GM18868 (cell line): ENCODE data around the gene AP5B1.
A peak's percentile ranks its signal among the peaks of the same experiment; 100 is the strongest.

Experiments
- ATAC-seq: cut with Tn5 transposase; IDR thresholded peaks from one replicate; pipeline ENCODE4 v1.9.1; 2021; ENCODE audit warnings: mild to moderate bottlenecking, moderate library complexity; ENCODE audit not compliant: unreplicated experiment

AP5B1 gene

GRCh38 chr11:65786008-65786785, 5.4 kb upstream of the AP5B1 start:
- ATAC-seq: no peak

- ATAC-seq: no peak
These were observed 4.7 kb upstream of the AP5B1 start for GRCh38 chr11:65785319-65786007.

DNA sequence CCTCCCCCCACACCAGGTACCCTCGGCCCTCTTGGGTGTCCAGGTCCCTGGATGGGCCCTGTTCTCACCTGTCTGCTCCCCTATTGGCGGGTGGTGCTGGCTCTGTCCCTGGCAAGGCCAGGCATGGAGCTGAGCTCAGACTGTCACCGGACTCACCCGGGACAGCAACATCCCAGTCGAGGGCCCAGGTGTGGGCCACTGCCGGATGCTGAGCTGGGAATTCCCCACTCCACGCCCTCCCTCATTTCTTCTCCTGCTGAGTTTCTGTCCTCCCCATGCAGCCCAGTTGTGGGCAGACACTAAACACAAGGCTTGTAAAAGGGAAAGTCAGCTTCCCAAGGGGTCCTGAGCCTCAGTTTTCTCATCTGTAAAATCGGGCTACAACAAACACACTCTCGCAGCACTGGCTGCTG, 2.0 kb upstream of the AP5B1 start:
- ATAC-seq: no peak

GRCh38 chr11:65781962-65782815, 1.4 kb upstream of the AP5B1 start:
- no peak for ATAC-seq

DNA sequence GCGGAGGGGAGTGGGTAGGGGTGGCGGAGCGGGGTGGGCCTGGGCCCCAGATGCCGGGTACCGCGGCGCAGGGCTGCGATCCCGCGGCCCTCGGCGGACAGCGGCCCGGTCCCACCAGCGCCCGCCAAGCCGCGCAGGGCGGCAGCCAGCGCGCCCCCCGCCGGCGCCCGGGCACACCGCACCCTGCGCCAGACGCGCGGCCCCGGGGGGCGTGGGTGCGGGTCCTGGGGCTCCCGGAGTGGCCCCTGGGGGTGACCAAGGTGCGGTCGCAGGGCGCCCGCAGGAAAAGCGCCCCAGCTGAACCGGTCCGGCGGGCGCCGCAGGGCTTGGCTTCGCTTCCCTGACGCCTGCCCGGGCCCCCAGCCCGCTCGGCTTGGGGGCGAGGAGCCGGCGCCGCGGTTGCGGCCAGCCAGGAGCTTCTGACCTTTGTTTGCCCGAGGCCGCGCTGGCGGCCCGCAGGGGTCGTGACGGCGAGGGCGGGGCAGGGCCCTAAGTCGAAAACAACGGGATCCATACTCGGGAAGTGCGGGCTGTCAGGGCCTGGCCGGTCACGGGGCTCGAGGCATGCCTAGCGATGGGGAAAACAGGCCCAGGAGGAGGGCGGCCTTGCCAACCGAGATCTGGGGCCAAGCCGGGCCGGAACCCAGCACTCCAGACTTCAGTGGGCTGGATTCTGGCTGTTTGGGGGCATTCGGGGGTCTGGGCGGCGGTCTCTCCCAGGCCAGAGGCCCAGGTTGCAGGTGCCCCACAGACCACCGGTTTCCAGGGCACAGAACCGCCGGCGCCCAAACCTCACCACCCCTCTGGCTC, 581 bp upstream of the AP5B1 start:
- ATAC-seq: peak; percentile 33

- ATAC-seq: peak; percentile 46
These were observed 632 bp downstream of the AP5B1 start for GRCh38 chr11:65779919-65780769.

DNA sequence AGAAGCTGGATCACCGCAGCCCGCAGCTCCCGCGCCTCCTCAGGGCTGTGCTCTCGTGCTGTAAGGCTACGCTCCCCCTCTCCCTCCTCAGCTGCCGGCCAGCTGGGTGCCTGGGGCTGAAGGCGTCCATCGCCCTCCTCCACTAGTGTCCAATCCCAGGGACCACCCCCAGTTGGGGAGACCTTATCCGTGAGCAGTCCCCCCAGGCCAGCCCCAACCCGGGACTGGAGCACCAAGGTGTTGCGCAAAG, 1.2 kb downstream of the AP5B1 start:
- ATAC-seq: no peak

DNA sequence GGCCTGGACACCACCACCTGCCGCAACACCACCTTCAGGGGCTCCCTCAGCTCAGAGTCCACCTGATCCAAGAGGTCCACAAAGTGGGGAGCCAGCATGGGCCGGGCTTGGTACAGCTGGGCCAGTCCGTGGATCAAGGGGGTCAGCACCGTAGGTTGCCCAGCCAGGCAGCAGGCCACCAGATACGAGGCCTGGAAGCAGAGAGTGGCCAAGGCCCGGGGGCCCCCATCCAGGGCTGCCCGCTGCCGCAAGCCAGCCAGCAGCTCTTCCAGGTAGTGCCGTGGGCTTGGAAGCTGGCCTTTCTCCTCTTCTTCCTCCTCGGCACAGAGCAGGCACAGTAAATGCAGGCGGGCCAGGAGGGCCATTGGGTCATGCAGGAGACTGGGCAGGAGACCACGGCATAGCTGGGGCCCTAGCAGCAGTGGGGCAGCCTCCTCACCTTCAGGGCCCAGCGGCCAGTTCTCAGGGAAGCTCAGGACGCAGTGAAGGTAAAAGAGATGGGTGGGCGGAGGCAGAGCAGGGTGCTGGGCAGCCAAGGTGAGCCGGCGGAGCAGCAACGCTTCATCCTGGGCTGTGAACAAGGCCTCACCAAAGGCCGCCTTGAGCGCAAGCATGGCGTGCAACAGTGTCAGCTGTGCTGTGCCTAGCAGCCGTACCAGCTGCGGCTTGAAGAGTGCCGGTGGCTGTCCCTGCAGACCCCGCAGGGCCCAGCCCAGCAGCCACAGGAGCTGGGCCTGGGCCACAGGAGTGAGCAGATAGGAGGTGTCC, 1.7 kb downstream of the AP5B1 start:
- ATAC-seq: no peak

DNA sequence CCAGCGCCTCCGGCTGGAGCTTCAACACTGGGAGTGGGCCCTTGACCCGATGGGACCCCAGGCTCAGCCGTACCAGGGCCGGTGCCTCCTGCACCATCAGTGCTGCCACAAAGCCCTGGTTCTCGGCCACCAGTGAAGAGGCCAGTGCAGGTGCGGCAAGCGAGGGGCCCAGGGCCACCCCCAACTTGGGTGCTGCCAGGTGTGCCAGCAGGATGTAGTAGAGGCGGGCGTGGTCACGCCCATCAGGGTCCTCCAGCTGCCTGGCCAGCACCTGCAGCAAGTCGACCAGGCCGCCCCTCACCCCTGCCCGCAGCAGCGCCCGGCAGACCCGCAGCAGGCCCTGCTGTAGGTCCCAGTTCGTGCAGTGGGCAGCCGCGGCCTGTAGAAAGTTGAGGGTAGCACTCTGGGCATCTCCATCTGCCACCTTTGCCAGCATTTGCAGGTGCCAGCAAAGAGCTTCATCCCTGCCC, 2.3 kb downstream of the AP5B1 start:
- no peak for ATAC-seq

GRCh38 chr11:65777821-65778361, 2.9 kb downstream of the AP5B1 start:
- no peak for ATAC-seq

- no peak for ATAC-seq
These were observed 3.5 kb downstream of the AP5B1 start for GRCh38 chr11:65777241-65777640.

DNA sequence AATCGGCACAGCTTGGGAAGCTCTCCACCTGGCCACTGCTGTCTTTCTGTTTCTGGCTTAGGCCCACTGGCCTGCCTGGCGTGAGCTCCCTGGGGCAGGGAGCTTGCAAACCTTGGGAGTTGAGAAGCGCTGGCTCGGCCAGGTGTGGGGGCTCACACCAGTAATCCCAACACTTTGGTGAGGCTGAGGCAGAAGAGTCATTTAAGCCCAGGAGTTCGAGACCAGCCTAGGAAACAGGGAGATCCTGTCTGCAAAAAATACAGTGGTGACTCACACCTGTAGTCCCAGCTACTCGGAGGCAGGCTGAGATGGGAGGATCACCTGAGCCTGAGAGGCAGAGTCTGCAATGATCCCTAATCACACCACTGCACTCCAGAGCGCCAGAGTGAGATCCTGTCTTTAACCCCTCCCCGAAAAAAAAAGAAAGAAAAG, 4.0 kb downstream of the AP5B1 start:
- ATAC-seq: no peak

DNA sequence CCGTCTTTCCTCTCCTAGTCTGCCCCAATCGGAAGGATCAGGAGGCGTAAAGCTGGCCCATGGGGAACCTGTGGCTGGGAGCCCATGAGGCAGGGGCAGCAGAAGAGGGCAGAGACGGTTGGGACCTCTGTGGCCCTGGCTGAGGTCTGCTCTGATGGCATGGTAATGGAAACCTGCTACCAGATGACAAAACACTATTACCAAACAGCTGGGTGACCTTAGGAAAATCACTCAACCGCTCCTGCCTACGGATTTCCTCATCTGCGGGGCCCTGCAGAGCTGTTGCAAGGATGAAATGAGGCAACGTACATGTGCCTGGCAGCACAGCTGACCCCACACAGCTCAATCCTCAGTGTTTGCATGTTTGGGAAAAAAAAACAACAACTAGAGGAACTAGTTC, 4.6 kb downstream of the AP5B1 start:
- no peak for ATAC-seq

DNA sequence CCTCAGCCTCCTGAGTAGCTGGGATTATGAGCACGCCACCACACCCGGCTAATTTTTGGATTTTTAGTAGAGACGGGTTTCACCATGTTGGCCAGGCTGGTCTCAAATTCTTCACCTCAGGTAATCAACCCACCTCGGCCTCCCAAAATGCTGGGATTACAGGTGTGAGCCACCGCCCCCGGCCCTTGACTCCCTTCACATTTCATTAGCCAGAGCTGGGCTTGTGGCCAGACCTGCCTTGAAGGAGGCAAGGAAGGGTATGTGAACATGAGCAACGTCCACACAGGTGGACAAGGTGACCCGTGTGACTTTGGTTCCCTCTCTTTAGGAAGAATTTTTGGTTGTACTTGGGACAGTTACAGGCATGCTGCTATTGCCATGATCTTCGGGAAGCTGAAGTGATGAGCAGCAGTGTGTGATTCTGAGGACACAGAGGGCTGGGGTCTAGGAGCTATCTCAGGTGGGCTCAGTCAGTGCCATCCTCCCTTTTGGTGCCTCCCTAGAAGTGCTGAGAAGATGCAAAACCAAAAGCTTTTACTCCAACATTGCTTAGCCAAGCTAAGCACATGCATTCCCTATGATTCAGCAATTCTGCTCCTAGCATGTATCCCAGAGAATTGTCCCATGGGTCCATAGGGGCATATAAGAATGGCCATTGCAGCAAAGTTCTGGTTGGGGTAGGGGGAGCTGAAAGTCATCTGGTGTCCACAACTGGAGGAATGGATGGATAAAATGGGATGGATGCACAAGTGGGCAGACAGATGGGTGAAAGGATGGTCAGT, 6.1 kb downstream of the AP5B1 start:
- no peak for ATAC-seq

- no peak for ATAC-seq
These were observed 6.9 kb downstream of the AP5B1 start for GRCh38 chr11:65773784-65774411.

- no peak for ATAC-seq
These were observed 9.1 kb downstream of the AP5B1 start for GRCh38 chr11:65771589-65772112.

GRCh38 chr11:65770951-65771567, 9.7 kb downstream of the AP5B1 start:
- ATAC-seq: no peak
